NCI-H524 (cell line): ENCODE data around the gene DNAAF5.
A peak's percentile ranks its signal among the peaks of the same experiment; 100 is the strongest.
"Not testable (repeated sequence)": the region's sequence is repeated elsewhere in the genome, so short reads cannot be mapped to it uniquely, and the experiment has no call there.

Experiments used
- DNase-seq, 2 experiments: peaks; one replicate each; lab custom pipeline; 2025; lab: John Stamatoyannopoulos, UW

The DNAAF5 gene

DNA sequence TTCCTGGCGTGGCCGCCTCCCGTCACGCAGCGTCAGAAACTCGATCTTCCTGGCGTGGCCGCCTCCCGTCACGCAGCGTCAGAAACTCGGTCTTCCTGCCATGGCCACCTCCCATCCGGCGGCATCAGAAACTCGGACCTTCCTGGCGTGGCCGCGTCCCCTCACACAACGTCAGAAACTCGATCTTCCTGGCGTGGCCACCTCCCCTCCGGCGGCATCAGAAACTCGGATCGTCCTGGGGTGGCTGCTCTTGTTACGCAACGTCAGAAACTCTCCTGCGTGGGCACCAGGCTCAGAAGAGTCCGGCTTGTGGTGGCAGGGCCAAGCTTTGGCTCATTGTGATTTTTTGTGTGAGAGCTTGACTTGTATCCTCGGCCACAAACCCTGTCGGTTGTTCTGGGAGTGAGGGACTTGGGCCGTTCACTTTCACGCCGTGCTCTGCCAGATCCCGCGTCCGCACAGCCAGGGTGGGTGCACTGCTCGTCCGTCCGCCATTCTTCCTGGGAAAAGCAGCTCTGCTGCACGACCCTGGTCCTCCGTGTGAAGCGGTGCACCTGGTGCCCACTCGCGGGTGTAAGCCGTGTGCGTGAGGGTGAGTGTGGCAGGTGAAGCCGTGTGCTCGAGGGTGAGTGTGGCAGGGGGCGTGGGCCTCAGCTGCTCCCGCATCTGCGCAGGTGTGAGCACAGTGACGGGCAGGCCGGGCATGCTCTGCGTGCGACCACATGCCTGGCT lies 56.4 kb downstream of the DNAAF5 start:
- DNase-seq = no peak

- no peak for DNase-seq
Measured at GRCh38 chr7:783556-784490, 57.3 kb downstream of the DNAAF5 start.

GRCh38 chr7:784971-785370 lies 58.5 kb downstream of the DNAAF5 start:
- no peak for DNase-seq

GRCh38 chr7:785416-785815 lies 58.9 kb downstream of the DNAAF5 start:
- no peak for DNase-seq

DNA sequence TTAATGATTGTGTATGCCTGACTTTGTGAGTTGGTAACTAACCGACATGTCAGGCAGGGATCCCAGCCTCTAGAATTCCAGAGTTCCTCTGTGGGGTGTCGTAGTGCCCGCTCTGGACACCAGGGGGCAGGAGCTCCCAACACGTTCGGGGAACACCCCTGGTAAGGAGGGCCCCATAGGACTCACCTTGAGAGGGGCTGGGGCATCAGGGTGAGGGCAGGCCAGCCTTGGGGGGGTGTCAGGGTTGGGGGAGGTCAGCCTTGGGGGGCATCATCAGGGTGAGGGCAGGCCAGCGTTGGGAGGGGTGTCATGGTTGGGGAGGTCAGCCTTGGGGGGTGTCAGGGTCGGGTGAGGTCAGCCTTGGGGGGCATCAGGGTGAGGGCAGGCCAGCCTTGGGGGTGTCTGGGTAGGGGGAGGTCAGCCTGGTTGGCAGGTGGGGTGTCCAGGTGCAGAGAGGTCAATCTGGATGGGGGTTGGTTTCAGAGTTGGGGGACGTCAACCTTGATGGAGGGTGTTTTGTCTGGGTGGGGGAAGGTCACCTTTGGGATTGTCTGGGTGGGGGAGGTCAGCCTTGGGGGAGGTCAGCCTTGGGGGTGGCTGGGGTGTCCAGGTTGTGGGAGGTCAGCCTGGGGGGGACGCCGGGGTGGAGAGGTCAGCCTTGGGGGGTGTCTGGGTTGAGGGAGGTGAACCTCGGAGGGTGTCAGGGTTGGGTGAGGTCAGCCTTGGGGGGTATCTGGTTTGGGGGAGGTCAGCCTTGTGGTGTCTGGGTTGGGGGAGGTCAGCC lies 60.2 kb downstream of the DNAAF5 start:
- peak; percentile 7 to 53 for DNase-seq

GRCh38 chr7:787332-788240 lies 61.1 kb downstream of the DNAAF5 start:
- DNase-seq = no peak

DNA sequence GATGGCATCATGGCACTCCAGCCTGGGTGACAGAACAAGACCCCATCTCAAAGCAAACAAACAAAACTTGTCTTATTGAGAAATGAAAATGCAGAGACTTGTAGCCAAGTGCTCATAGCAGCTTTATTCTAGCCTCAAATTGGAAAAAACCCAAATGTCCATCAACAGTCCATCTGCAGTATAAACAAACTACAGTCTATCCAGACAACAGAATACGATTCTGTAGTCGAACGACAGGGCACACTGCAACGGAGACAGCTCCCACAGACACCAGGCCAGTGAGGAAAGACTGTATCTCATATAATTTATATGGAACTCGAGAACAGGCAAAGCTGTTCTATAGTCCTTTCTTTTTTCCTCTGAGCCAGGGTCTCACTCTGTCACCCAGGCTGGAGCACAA lies 65.0 kb downstream of the DNAAF5 start:
- no peak for DNase-seq

DNA sequence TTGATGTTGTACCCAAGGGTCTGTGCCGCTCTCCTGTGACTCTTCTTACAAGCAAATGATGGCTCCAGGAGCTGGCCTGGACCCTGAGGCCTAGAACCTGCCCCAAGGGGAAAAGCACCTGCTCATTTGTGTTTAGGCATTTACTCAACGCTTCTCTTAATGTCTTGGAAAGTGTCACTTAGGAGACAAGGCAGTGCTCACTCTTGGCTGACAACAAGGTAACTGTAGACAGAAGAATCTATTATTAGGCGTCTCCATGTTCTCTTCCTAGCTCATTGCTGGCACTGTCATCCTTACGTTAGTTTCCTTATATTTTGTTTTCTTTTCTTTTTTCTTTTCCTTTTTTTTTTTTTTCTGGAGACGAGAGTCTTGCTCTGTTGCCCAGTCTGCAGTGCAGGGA lies 67.7 kb downstream of the DNAAF5 start:
- no peak for DNase-seq

DNA sequence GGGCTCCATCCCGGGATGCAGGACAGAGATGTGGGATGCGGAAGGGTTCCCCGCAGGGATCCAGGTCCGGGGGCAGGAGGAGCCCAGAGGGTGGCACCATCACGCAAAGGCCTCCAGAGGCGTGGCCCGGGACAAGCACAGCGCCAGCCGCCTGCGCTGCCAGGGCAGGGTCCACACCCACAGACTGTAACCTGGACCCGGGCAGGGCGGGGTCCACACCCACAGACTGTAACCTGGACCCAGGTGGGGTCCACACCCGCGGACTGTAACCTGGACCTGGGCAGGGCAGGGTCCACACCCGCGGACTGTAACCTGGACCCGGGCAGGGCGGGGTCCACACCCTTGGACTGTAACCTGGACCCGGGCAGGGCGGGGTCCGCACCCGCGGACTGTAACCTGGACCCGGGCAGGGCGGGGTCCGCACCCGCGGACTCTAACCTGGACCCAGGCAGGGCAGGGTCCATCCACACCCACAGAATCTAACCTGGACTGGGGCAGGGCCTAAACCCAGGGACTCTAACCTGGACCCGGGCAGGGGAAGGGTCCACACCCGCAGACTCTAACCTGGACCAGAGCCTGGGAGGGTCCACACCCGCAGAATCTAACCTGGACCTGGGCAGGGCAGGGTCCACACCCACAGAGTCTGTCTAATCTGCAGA lies 68.3 kb downstream of the DNAAF5 start:
- DNase-seq = no peak

DNA sequence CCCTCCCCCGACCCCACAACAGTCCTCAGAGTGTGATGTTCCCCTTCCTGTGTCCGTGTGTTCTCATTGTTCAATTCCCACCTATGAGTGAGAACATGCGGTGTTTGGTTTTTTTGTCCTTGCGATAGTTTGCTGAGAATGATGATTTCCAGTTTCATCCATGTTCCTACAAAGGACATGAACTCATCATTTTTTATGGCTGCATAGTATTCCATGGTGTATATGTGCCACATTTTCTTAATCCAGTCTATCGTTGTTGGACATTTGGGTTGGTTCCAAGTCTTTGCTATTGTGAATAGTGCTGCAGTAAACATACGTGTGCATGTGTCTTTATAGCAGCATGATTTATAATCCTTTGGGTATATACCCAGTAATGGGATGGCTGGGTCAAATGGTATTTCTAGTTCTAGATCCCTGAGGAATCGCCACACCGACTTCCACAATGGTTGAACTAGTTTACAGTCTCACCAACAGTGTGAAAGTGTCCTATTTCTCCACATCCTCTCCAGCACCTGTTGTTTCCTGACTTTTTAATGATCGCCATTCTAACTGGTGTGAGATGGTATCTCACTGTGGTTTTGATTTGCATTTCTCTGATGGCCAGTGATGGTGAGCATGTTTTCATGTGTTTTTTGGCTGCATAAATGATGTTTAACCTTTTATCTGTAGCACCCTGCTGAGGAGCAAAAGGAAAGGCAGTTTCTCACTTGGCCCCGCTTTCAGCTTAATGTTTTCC lies 70.1 kb downstream of the DNAAF5 start:
- DNase-seq = not testable (repeated sequence)

DNA sequence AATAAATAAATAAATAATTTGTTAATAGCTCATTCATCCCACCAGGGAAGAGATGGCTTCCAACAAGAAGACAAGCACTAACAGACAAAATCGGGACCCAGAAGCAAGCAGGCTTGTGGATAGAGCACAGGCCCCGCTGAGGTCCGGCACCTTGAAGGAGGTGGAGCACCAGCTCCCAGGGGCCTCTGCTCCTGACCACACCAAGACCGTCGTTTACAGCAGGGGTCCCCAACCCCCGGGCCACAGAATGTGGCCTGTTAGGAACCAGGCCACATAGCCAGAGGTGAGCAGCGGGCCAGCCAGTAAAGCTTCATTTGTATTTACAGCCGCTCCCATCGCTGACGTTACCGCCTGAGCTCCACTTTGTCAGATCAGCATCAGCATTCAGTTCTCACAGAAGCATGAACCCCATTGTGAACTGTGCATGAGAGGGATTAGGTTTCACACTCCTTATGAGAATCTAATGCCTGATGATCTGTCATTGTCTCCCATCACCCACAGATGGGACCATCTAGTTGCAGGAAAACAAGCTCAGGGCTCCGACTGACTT lies 72.5 kb downstream of the DNAAF5 start:
- no peak for DNase-seq

DNA sequence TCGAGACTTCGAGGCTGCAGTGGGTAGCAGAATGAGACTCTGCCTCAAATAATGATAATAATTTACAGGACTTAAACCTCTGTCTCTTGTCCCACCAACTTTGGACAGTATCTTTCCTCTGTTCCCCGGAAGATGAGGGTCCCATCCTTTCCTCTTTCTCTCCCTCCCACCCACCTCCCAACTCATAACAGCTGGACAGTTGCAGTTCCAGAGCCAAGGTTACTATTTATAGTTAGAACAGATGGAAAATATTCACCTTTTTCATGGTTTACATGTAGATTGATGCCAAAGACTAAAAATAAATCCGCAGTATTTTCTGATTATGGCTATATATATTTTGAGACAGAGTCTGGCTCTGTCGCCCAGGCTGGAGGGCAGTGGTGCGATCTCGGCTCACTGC lies 74.2 kb downstream of the DNAAF5 start:
- DNase-seq = no peak

- DNase-seq = not testable (repeated sequence)
Measured at GRCh38 chr7:801351-801750, 74.9 kb downstream of the DNAAF5 start.

- DNase-seq = peak; percentile 84 to 92
Measured at GRCh38 chr7:801940-802381, 75.5 kb downstream of the DNAAF5 start.

DNA sequence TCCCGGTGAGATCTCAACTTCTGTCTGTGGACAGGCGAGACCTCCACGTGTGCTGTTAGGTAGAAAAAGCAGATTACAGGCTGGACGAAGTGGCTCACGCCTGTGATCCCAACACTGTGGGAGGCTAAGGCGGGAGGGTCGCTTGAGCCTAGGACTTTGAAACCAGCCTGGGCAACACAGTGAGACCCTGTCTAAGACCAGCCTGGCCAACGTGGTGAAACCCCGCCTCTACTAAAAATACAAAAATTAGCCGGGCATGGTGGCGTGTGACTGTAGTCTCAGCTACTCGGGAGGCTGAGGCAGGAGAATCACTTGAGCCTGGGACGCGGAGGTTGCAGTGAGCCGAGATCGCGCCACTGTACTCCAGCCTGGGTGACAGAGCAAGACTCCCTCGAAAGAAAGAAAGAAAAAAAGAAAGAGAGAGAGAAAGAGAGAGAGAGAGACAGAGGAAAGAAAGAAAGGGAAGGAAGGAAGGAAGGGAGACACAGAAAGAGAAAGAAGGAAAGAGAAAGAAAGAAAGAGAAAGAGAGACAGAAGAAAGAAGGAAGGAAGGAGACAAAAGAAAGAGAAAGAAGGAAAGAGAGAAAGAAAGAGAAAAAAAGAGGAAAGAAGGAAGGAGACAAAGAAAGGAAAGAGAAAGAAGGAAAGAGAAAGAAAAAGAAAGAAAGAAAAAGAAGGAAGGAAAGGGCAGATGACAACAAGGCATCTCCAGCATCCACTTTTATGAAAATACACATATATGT lies 76.2 kb downstream of the DNAAF5 start:
- no peak for DNase-seq

DNA sequence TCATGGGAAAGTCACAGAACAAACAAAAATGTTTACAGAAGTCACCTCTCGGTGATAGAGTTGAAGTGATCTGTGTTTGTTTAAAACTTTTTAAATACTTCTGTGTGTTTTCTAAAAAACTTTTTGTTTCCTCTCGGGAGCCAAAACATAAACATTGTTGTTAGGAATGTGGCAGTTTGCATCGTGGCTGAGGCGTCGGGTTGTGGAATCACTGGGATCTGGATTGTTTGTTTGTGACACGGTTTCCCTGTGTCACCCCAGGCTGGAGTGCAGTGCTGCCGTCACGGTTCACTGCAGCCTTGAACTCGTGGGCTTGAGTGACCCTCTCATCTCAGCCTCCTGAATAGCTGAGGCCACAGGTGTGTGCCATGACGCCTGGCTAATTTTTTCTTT lies 76.7 kb downstream of the DNAAF5 start:
- DNase-seq = no peak

DNA sequence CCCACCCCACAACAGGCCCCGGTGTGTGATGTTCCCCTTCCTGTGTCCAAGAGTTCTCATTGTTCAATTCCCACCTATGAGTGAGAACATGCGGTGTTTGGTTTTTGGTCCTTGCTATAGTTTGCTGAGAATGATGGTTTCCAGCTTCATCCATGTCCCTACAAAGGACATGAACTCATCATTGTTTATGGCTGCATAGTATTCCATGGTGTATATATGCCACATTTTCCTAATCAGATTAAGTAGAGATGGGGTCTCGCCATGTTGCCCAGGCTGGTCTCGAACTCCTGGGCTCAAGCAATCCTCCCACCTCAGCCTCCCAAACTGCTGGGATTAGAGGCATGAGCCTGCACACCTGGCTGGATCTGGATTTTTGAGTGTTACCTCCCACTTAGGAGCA lies 77.3 kb downstream of the DNAAF5 start:
- not testable (repeated sequence) for DNase-seq

- no peak for DNase-seq
Measured at GRCh38 chr7:805261-805660, 78.8 kb downstream of the DNAAF5 start.
